ENCODE measurements around the gene ONECUT3. TPM values are rescaled to one million over a fixed set of nuclear protein-coding genes. Genes with fewer than 3 reads are reported as not detected.

The ONECUT3 gene
- polyA plus RNA-seq, 1 donor (not counting 4 experiments of a cell fraction or from before 2014, with no cell fraction given), result 0.01 TPM

DNA sequence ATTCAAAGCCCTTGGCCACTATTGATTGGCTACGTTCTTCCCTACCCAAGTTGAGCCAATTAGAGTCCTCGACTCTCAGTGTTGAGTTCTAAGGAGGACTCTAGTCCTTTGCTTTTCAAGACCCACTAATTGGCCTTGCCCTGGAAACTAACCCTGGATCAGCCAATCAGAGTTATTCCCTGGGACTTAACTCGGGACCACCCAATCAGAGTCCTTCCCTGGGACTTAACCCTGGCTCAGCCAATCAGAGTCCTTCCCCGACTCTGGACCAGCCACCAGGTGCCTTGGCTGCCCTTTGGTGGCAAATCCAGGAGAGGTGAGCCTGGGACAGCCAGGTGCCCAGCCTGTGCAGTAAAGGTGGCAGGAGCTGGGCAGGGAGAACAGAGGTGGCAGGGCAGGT is 30.0 kb downstream of the ONECUT3 start:
- Histone ChIP-seq H3K9ac (ENCODE audit: control insufficient read depth, extremely low read depth, insufficient read depth, low read length) (no peak overlapping the region), H3K9me1 (ENCODE audit: control insufficient read depth, extremely low read depth, insufficient read depth, low read length) (no peaks in the 10 kb centered on the region), H3K4me2 (ENCODE audit: control insufficient read depth, extremely low read depth, insufficient read depth, low read depth, low read length) (no peak overlapping the region), H3K27ac (ENCODE audit: control insufficient read depth, insufficient read depth, low read length) (no peak overlapping the region), H3K4me3 (ENCODE audit: control insufficient read depth in 2 of 3, extremely low read depth in 1 of 3, insufficient read depth in 2 of 3, low read depth in 1 of 3, low read length in 3 of 3) (no peak overlapping the region), H4K20me1 (ENCODE audit: control insufficient read depth, extremely low read depth, insufficient read depth, low read length) (no peaks in the 10 kb centered on the region), H2AFZ (ENCODE audit: control insufficient read depth, low read length) (no peak overlapping the region), H3K27me3 (ENCODE audit: control insufficient read depth, extremely low read depth, insufficient read depth, low read length) (peaks cover 27% of the 10 kb centered on the region), H3K9me3 (ENCODE audit: control insufficient read depth, low read depth, low read length) (no peaks in the 10 kb centered on the region), H3K4me1 (ENCODE audit: control insufficient read depth, extremely low read depth, insufficient read depth, low read length) (no peaks in the 10 kb centered on the region), H3K79me2 (ENCODE audit: control insufficient read depth, insufficient read depth, low read length) (no peaks in the 10 kb centered on the region), H3K36me3 (ENCODE audit: control insufficient read depth in 2 of 2, extremely low read depth in 1 of 2, insufficient read depth in 2 of 2, low read length in 2 of 2) (no peaks in the 10 kb centered on the region)
- dilution Hi-C loops (cut with MboI; ENCODE audit: extremely low pct_ligation_motif_present, low sequenced_read_pairs), result no loop called here
- DNase-seq (ENCODE audit: low read depth, low spot score) (no peak), FAIRE-seq (no peak)
- TF ChIP-seq, protein P1, sequence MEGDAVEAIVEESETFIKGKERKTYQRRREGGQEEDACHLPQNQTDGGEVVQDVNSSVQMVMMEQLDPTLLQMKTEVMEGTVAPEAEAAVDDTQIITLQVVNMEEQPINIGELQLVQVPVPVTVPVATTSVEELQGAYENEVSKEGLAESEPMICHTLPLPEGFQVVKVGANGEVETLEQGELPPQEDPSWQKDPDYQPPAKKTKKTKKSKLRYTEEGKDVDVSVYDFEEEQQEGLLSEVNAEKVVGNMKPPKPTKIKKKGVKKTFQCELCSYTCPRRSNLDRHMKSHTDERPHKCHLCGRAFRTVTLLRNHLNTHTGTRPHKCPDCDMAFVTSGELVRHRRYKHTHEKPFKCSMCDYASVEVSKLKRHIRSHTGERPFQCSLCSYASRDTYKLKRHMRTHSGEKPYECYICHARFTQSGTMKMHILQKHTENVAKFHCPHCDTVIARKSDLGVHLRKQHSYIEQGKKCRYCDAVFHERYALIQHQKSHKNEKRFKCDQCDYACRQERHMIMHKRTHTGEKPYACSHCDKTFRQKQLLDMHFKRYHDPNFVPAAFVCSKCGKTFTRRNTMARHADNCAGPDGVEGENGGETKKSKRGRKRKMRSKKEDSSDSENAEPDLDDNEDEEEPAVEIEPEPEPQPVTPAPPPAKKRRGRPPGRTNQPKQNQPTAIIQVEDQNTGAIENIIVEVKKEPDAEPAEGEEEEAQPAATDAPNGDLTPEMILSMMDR (optimal IDR thresholded peaks at IDR 0.05 in 1 of 3, IDR thresholded peaks at IDR 0.05 in 1 of 3, conservative IDR thresholded peaks at IDR 0.05 in 1 of 3; ENCODE audit: extremely low read depth in 1 of 3, insufficient read depth in 2 of 3, low read length in 3 of 3), result no peak
- no peak for TF ChIP-seq EZH2 (IDR thresholded peaks at IDR 0.05; ENCODE audit: low read length)

DNA sequence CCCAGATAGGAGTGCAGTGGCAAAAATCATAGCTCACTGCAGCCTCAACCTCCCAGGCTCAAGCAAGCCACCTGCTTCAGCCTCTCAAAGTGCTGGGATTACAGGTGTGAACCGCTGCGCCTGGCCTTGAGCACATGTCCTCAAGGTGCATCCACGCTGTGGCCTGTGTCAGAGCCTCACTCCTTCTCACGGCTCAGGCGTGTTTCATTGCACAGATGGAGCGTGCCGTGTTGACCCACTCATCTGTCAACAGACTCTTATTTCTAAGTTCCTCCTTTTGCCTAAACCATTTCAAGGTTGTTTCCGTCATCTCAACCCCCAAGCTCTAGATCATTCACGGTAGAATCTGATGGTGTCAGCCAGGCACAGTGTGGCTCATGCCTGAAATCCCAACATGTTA is 30.6 kb downstream of the ONECUT3 start:
- DNase-seq (ENCODE audit: low read depth, low spot score) (no peak), FAIRE-seq (no peak)
- H3K4me3 ChIP-seq (ENCODE audit: control insufficient read depth in 2 of 3, extremely low read depth in 1 of 3, insufficient read depth in 2 of 3, low read depth in 1 of 3, low read length in 3 of 3), result no peak overlapping the region
- H3K79me2 ChIP-seq (ENCODE audit: control insufficient read depth, insufficient read depth, low read length), result no peaks in the 10 kb centered on the region
- no peak overlapping the region for H3K9ac ChIP-seq (ENCODE audit: control insufficient read depth, extremely low read depth, insufficient read depth, low read length)
- TF ChIP-seq EZH2 (IDR thresholded peaks at IDR 0.05; ENCODE audit: low read length), result no peak
- TF ChIP-seq, protein P1 (optimal IDR thresholded peaks at IDR 0.05 in 1 of 3, IDR thresholded peaks at IDR 0.05 in 1 of 3, conservative IDR thresholded peaks at IDR 0.05 in 1 of 3; ENCODE audit: extremely low read depth in 1 of 3, insufficient read depth in 2 of 3, low read length in 3 of 3), result no peak
- dilution Hi-C loops (cut with MboI; ENCODE audit: extremely low pct_ligation_motif_present, low sequenced_read_pairs), result no loop called here
- H3K4me2 ChIP-seq (ENCODE audit: control insufficient read depth, extremely low read depth, insufficient read depth, low read depth, low read length), result no peak overlapping the region
- no peak overlapping the region for H2AFZ ChIP-seq (ENCODE audit: control insufficient read depth, low read length)
- H3K27ac ChIP-seq (ENCODE audit: control insufficient read depth, insufficient read depth, low read length), result no peak overlapping the region
- H4K20me1 ChIP-seq (ENCODE audit: control insufficient read depth, extremely low read depth, insufficient read depth, low read length), result no peaks in the 10 kb centered on the region
- no peaks in the 10 kb centered on the region for H3K4me1 ChIP-seq (ENCODE audit: control insufficient read depth, extremely low read depth, insufficient read depth, low read length)
- no peaks in the 10 kb centered on the region for H3K9me1 ChIP-seq (ENCODE audit: control insufficient read depth, extremely low read depth, insufficient read depth, low read length)
- H3K9me3 ChIP-seq (ENCODE audit: control insufficient read depth, low read depth, low read length), result no peaks in the 10 kb centered on the region
- H3K36me3 ChIP-seq (ENCODE audit: control insufficient read depth in 2 of 2, extremely low read depth in 1 of 2, insufficient read depth in 2 of 2, low read length in 2 of 2), result no peaks in the 10 kb centered on the region
- peaks cover 23% of the 10 kb centered on the region for H3K27me3 ChIP-seq (ENCODE audit: control insufficient read depth, extremely low read depth, insufficient read depth, low read length)

Data from keratinocyte (primary cell).